ENCODE measurements around the gene KLRG1.

The KLRG1 gene

DNA sequence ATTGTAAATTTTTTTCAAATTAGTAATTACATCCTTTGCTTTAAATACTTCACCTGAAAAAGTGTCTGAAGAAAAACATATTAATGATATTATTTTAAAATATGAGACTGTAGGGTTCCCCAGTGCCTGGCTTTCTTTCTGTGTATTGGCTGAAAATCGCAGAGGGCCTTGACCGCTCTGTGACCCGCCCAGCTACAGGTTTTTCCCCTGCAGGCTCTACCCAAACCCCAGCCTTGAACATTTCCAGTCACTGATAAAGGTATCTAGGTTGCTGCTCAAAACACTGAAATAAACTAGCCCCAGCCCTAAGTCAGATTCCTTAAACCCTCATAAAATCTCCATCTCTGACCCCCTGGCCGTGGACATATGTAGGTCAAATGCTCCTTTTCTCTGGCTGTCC is 11.9 kb downstream of the KLRG1 start:
- H3K4me3 ChIP-seq (ENCODE audit: low read depth, low read length) = no peak overlapping the region
- DNase-seq (ENCODE audit: low read depth) = no peak
- TF ChIP-seq, protein P1, sequence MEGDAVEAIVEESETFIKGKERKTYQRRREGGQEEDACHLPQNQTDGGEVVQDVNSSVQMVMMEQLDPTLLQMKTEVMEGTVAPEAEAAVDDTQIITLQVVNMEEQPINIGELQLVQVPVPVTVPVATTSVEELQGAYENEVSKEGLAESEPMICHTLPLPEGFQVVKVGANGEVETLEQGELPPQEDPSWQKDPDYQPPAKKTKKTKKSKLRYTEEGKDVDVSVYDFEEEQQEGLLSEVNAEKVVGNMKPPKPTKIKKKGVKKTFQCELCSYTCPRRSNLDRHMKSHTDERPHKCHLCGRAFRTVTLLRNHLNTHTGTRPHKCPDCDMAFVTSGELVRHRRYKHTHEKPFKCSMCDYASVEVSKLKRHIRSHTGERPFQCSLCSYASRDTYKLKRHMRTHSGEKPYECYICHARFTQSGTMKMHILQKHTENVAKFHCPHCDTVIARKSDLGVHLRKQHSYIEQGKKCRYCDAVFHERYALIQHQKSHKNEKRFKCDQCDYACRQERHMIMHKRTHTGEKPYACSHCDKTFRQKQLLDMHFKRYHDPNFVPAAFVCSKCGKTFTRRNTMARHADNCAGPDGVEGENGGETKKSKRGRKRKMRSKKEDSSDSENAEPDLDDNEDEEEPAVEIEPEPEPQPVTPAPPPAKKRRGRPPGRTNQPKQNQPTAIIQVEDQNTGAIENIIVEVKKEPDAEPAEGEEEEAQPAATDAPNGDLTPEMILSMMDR (IDR thresholded peaks at IDR 0.05; ENCODE audit: low read depth, low read length) = no peak
- TF ChIP-seq MAX (IDR thresholded peaks at IDR 0.05; ENCODE audit: low read depth, low read length) = no peak
- no peak for TF ChIP-seq POLR2A (IDR thresholded peaks at IDR 0.05; ENCODE audit: extremely low read depth, insufficient read length)
- TF ChIP-seq MYC (IDR thresholded peaks at IDR 0.05; ENCODE audit: low read depth, low read length) = no peak

DNA sequence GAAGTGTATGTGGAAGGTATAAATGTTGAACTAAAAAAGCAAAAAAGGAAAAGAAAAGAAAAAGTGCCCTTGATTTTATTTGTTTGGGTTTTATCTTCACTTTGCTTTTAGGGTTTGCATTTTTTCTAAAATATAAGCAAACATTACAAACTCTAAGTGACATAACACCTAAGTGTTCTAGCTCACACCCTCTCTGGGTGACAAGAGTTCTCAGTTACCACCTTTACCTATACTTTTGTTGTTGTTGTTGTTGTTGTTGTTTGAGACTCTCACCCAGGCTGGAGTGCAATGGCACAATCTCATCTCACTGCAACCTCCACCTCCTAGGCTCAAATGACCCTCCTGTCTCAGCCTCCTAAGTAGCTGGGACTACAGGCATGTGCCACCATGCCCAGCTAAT is 13.0 kb downstream of the KLRG1 start:
- TF ChIP-seq MYC (IDR thresholded peaks at IDR 0.05; ENCODE audit: low read depth, low read length) (no peak), MAX (IDR thresholded peaks at IDR 0.05; ENCODE audit: low read depth, low read length) (no peak), POLR2A (IDR thresholded peaks at IDR 0.05; ENCODE audit: extremely low read depth, insufficient read length) (no peak)
- TF ChIP-seq, protein P1 (IDR thresholded peaks at IDR 0.05; ENCODE audit: low read depth, low read length) = no peak
- no peak for DNase-seq (ENCODE audit: low read depth)

GRCh38 chr12:9022592-9022991 is 33.2 kb downstream of the KLRG1 start:
- DNase-seq (ENCODE audit: low read depth) = no peak

More for the DNA sequence above, 13.0 kb downstream of the KLRG1 start:
- H3K4me3 ChIP-seq (ENCODE audit: low read depth, low read length) = no peak overlapping the region

DNA sequence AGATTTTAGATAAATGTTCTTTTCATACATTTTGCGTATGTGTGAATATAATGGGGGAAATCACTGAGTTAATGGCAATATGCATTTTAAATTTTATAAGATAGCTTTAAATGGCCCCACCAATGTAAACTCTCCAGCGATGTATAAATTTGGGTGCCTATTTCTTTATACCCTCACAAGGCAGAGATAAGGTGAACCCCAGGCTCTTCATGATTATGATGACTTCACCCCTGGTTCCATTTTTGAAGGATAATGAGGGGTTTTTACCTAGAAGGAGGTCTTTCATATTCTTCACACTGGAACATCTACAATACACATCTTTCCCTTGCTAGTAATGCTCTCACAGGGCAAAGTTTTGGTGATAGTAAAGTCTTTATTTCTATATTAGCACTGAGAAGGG is 35.2 kb downstream of the KLRG1 start:
- no peak for DNase-seq (ENCODE audit: low read depth)
- TF ChIP-seq MYC (IDR thresholded peaks at IDR 0.05; ENCODE audit: low read depth, low read length) (no peak), POLR2A (IDR thresholded peaks at IDR 0.05; ENCODE audit: extremely low read depth, insufficient read length) (no peak), MAX (IDR thresholded peaks at IDR 0.05; ENCODE audit: low read depth, low read length) (no peak)
- TF ChIP-seq, protein P1 (IDR thresholded peaks at IDR 0.05; ENCODE audit: low read depth, low read length) = no peak
- no peak overlapping the region for H3K4me3 ChIP-seq (ENCODE audit: low read depth, low read length)

More at GRCh38 chr12:9022592-9022991, 33.2 kb downstream of the KLRG1 start:
- no peak overlapping the region for H3K4me3 ChIP-seq (ENCODE audit: low read depth, low read length)
- no peak for TF ChIP-seq POLR2A (IDR thresholded peaks at IDR 0.05; ENCODE audit: extremely low read depth, insufficient read length)
- TF ChIP-seq, protein P1 (IDR thresholded peaks at IDR 0.05; ENCODE audit: low read depth, low read length) = no peak
- TF ChIP-seq MYC (IDR thresholded peaks at IDR 0.05; ENCODE audit: low read depth, low read length) = no peak
- TF ChIP-seq MAX (IDR thresholded peaks at IDR 0.05; ENCODE audit: low read depth, low read length) = no peak

DNA sequence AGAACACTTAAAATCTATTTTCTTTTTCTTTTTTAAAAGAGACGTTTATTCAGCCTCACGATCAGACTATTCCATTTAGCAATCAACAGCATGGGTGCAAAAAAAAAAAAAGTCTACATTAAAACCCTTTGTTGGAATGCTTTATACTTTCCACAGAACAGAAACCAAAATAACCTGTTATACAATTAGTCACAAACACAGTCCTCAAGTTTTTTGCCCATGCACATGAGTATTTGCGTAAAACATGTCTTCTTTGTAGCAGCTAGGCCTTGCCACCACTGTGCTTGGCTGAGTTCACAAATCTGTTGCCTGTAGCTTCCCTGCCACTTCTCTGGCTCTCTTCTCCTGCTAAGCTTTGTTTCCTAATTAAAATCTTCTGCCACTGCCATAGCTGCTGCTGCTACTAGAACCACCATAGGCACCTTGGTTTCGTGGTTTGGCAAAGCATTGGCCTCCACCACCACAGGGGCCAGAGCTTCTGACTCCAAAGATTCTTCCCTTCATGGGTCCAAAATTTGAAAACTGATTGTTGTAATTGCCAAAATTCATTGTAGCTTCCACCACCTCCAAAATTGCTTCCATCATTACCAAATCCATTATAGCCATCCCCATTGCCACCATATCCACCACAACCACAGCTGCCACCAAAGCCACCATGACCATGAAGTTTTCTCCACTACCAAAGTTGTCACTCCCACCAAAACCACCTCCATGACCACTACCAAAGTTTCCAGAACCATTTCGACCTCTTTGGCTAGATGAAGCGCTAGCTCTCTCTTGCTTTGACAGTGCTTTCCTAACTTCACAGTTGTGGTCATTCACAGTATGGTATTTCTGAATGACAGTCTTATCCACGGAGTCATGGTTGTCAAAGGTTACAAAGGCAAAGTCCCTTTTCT is 38.1 kb downstream of the KLRG1 start:
- H3K4me3 ChIP-seq (ENCODE audit: low read depth, low read length) = no peak overlapping the region
- DNase-seq (ENCODE audit: low read depth) = no peak
- TF ChIP-seq, protein P1 (IDR thresholded peaks at IDR 0.05; ENCODE audit: low read depth, low read length) = no peak
- TF ChIP-seq POLR2A (IDR thresholded peaks at IDR 0.05; ENCODE audit: extremely low read depth, insufficient read length) = no peak
- TF ChIP-seq MAX (IDR thresholded peaks at IDR 0.05; ENCODE audit: low read depth, low read length) = no peak
- TF ChIP-seq MYC (IDR thresholded peaks at IDR 0.05; ENCODE audit: low read depth, low read length) = no peak

Data from NB4 (cell line).